Stimulated activated CD8-positive, alpha-beta memory T cell treated with anti-CD3 and anti-CD28 coated beads, Interleukin-2, amount 100 ng/mL, for 1 hour (primary cell): ENCODE data around the gene CCDC102B.
"Not testable (repeated sequence)": the region's sequence is repeated elsewhere in the genome, so short reads cannot be mapped to it uniquely, and the experiment has no call there.

Experiments
- DNase-seq, 2 donors: peaks; one replicate each; pipeline ENCODE4 v3.0.0-alpha.2; 2020; ENCODE audit warnings: low read depth in 2 of 2

The CCDC102B gene

GRCh38 chr18:68830256-68831045, 32.6 kb downstream of the CCDC102B start:
- no peak for DNase-seq

DNA sequence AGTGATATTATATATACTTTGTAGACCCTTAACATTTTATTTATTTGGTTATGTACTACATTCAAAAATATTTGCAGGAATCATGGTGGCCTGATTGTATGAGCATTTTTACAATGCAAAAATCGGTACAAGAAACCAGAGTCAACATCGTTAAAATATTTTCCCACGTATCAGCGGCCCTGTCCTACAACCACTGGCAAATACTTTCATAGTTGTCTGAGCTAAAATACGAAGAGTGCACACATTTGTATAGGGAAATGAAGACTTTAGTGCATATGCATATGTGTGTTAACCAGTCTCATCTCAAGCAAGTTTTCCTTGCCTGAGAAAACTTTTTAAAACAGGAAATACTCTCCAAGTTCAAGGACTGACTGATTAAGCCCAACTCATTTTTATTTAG, 35.9 kb downstream of the CCDC102B start:
- no peak for DNase-seq

DNA sequence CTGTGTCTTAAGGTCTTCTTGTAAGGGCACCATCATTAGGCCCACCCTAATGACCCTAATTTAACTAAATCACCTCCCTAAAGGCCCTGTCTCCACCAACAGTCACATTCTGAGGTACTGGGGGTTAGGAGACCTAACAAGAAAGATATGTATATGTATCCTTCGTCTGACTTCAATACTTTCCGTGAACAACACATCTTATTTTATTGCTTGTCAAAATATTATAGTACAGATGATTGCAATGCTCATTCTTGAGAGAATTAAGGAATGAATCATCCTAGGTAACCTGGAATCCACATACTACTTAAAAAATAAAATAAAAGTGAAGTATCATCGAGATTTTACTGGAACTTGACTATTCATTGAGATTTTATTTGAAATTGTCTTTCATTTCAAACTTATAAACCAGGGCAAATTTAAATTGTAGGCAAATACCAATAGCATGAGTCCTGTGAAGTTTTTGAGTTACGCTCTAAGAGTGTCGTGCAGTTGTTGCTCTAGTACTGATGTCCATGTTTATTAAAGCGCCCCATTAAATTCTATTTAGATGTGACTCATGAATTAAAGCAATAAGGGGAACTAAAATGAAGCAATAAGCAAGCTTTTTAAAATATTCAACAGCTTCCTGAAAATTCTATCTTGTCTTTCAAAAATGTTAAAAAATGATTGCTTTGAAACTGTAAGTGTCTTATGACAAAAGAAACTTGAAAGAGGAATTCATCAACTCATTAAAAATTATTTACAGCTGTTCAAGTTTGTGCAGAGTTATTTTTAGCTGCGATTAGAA, 40.0 kb downstream of the CCDC102B start:
- DNase-seq, result no peak

- DNase-seq, result no peak
Observed at GRCh38 chr18:68839701-68840100, 41.8 kb downstream of the CCDC102B start.

DNA sequence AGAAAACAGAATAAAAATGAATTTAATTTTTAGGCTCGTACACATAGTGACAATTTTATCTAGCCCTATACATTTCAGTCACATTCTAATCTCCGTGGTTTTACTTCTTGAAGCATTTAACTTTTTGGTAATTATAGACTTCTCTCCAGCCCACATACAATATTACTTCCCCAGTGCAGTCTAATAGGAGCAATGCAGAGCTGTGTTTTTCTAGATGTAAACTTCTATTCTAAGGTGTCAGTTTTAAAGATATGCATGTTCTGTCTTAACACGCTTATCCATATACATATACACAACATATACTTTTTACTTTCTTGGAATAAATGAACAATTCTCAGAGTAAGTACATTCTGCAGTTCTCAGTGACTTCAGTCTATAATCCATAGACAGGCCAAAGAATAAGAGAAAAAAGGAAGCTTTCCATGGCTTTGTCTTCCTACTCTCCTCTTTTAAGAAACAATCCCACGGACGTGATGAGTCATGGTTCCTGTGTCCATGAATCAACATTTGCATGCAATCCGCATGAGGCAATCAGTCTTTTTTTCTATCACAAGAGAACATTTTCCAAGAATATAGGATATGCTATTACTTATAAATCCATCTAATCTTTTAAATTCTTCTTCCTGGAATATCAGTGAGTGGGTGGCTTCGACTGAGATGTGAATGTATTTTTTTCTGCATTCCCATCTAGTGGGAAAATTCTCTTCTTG, 42.8 kb downstream of the CCDC102B start:
- no peak for DNase-seq

DNA sequence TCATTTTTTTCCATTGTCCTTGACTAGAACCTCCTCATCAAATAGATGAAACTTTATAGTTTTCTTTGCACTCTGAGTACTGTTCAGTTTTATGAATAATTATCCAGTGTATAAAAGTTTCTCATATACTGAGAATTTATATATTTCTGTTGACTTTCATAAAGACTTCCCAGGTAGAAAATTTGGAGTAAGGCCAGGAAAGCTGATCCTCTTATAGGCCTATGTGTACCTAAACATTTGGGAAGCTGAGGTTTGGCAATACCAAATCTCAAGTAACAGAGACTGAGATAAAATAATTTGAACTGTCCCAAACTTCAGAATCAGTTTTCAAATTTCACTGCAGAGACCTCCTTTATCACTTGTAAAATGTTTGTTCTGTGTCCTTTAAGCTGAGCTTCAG, 43.4 kb downstream of the CCDC102B start:
- DNase-seq, result no peak

- no peak for DNase-seq
Observed at GRCh38 chr18:68842951-68843350, 45.1 kb downstream of the CCDC102B start.

DNA sequence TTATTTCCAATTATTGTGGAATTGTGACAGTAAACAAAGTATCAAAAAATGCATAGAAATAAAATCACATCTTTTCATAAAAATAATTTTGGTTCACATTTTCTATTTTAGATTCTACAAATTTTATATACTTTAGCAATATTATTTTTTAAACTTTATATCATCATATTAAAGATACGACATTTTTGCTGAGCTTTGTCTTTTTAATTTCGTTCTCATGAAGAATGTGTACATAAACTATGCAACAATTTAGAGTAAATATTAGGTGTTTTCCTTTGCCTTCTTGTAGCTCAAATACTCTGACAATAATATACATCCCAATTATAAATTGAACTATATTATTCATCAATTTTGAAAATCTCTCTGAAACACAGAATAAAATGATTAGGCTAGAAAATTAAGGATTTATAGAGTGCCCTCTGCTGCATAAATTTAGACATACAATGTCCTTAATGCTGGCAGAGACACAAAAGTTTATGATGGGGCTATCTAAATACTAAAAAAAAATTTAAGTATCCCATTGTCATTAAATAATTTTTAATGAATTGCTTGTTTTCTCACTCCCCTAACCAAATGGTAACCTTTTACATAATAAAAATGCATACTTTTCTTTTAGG, 45.7 kb downstream of the CCDC102B start:
- DNase-seq, result no peak

DNA sequence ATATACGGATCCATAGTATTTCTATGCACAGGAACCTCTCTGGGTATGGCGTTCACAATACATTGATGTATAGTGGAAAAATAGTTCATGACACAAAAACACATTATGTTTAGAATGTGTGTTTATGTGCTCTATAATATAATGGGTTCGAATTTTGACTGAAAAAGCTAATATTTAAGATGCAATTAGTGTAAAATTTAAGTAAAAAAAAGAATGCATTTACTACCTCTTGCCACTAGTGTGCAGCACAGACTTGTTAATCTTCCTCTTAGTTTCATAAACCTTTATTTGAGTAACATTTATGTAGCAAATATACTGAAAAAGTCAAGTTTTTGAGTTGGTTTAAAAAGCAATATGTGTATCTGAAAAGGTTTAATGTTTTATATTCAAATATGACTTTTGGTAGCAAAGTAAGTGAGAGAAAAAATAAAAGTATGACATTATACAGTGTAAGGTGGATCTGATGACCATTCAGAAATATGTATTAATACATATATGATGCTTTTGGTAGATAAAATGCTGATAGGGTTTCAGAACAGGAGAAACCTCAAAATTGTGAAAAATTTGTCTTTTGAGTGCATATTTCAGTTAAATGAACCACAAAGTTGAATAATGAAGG, 49.4 kb downstream of the CCDC102B start:
- DNase-seq, result no peak

- no peak for DNase-seq
Observed at GRCh38 chr18:68848242-68848641, 50.4 kb downstream of the CCDC102B start.

DNA sequence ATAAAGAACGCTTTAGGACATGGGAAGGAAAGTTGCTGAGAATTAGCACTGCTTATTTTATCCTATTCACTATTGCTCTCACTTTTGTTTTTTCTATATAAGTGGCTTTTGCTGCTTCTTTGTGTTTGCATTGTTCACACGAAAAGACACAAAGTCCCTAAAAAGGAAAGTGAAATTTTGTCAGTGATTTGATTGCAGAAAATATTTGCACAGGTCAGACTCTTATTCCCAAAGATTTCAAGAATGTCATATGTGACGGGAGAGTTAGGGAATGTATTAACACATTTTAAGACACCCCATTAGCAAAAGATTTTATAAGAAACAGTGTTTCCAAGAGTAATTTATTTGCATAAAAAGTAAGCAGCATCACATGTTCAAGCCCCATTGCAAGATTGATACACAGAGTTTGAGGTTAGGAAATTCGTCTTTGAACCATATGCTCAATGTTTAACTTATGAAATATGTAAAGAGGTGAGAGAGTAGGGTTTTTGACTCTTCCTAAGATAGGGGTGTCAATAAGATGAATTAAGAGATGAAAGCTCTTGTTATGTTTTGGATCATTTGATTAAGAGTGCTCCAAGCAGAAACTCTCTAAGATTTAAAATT, 57.0 kb downstream of the CCDC102B start:
- DNase-seq, result no peak

- DNase-seq, result no peak
Observed at GRCh38 chr18:68855491-68855890, 57.6 kb downstream of the CCDC102B start.

DNA sequence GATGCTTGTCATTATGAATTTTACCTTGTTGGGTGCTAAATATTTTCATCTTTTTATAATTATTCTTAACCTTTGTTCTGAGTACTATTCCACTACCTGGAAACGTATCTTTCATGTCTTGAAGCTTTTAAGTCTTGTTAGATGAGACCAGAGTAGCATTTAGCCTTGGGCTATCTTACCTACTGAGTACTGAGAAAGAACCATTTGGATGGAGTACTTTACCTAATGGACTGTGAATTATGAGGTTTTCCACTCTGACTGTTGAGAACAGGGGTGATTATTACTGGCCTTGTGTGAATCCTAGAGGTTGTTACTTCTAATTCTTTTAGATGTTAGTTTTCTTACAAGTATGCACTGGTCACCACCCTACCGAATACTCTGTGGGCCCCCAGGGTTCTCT, 63.5 kb downstream of the CCDC102B start:
- DNase-seq, result no peak

GRCh38 chr18:68865021-68865420, 67.1 kb downstream of the CCDC102B start:
- no peak for DNase-seq

DNA sequence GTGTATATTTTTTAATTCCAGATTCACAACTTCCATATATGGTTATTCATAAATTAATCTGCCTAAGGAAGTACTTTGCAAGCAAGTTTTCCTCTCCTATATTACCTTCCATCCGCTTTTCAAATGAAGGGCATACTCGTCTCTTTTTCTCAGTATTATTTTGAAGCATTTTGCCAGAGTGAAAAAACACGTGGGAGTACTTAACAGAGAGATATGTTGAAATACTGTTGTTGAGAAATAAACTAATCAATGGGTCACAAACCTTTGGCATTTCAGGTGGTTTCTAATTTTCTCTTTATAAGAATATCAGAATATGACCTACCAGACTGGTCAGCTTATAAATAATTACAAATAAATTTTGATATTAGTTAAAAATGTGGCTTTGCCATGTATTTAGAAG, 67.6 kb downstream of the CCDC102B start:
- no peak for DNase-seq

GRCh38 chr18:68873003-68873402, 75.1 kb downstream of the CCDC102B start:
- DNase-seq, result no peak

- DNase-seq, result no peak
Observed at GRCh38 chr18:68874361-68874760, 76.5 kb downstream of the CCDC102B start.

- DNase-seq, result not testable (repeated sequence)
Observed at GRCh38 chr18:68879947-68880346, 82.1 kb downstream of the CCDC102B start.

- DNase-seq, result no peak
Observed at GRCh38 chr18:68887410-68887809, 89.5 kb downstream of the CCDC102B start.

- no peak for DNase-seq
Observed at GRCh38 chr18:68893354-68893753, 95.5 kb downstream of the CCDC102B start.

GRCh38 chr18:68897286-68897685, 99.4 kb downstream of the CCDC102B start:
- DNase-seq, result no peak
